Measurements from ENCODE around the gene DBI. TPM values are rescaled to one million over a fixed set of nuclear protein-coding genes. Genes with fewer than 3 reads are reported as not detected.
"Not testable (repeated sequence)": the region's sequence is repeated elsewhere in the genome, so short reads cannot be mapped to it uniquely, and the experiment has no call there.

DBI gene
- total RNA-seq, 1 donor from 2014 or later: 176 TPM

DNA sequence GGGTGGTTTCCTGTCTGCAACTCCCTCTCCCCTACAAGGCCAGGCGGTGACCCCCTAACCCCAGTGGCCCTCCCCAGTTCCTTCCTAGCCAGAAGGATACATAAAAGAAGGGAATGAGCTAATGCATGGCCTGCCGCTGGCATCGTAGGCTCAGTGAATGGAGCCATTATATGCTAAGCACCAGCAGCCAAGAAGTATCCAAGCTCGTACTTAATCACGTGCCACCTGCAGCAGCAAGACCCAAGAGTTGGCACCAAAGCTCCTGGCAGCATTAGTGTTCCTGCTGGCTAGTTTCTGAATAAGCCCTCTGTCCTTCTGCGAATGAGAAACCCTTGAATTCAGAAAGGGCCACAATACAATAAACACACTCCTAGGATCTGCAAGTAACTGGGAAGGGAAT lies 4.3 kb downstream of the DBI start:
- TF ChIP-seq, protein P1, sequence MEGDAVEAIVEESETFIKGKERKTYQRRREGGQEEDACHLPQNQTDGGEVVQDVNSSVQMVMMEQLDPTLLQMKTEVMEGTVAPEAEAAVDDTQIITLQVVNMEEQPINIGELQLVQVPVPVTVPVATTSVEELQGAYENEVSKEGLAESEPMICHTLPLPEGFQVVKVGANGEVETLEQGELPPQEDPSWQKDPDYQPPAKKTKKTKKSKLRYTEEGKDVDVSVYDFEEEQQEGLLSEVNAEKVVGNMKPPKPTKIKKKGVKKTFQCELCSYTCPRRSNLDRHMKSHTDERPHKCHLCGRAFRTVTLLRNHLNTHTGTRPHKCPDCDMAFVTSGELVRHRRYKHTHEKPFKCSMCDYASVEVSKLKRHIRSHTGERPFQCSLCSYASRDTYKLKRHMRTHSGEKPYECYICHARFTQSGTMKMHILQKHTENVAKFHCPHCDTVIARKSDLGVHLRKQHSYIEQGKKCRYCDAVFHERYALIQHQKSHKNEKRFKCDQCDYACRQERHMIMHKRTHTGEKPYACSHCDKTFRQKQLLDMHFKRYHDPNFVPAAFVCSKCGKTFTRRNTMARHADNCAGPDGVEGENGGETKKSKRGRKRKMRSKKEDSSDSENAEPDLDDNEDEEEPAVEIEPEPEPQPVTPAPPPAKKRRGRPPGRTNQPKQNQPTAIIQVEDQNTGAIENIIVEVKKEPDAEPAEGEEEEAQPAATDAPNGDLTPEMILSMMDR (IDR thresholded peaks at IDR 0.05): no peak
- DNase-seq (no peak), ATAC-seq (no peak)
- H3K4me3 ChIP-seq: no peak overlapping the region
- H3K9me3 ChIP-seq: no peaks in the 10 kb centered on the region
- H3K27me3 ChIP-seq: no peaks in the 10 kb centered on the region
- H3K36me3 ChIP-seq: peaks cover 60% of the 10 kb centered on the region
- peaks cover 17% of the 10 kb centered on the region for H3K4me1 ChIP-seq
- H3K27ac ChIP-seq: no peak overlapping the region
- intact Hi-C loops (cut with DNase I): no loop called here

DNA sequence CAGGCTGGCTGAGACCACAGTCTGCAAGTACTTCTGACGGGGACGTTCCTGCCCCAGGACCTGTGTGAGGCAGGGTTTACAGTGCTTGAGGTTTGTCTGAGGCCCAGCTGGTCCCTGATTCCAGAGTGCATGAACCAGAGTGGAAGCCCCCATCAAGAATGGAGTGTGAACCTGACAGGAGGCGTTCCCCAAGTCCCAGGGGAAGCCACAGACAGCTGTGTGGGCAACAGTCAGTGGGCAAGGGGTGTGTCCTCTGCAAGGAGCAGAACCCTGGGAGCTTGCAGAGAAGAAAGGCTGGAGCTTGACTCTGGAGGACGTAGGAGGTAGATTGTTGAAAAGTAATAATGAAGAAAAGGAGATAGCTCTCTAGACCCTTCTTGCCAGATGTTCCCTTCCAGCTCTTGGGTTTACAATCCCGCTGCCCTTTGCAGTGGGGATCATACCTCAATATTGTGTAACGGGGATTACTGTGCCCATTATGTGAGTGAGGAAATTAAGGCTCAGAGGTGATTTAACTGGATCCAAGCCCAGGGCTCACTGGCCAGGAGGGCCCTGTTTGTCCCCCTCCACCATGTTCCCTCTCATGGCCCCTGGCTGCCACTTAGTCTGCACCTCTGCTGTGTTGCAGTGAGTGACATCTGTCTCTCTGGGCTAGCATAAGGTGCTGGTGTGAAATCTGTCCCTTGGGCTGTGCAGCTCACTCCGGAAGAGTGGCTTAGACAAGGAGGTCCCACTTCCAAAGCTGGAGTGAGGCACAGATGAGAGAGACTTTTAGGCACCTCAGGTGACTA lies 6.2 kb downstream of the DBI start:
- Histone ChIP-seq H3K36me3 (peaks cover 60% of the 10 kb centered on the region), H3K4me1 (peaks cover 12% of the 10 kb centered on the region), H3K27me3 (no peaks in the 10 kb centered on the region), H3K4me3 (no peak overlapping the region), H3K27ac (no peak overlapping the region), H3K9me3 (no peaks in the 10 kb centered on the region)
- TF ChIP-seq, protein P1 (IDR thresholded peaks at IDR 0.05): no peak
- ATAC-seq: no peak
- intact Hi-C loops (cut with DNase I): no loop called here
- no peak for DNase-seq

DNA sequence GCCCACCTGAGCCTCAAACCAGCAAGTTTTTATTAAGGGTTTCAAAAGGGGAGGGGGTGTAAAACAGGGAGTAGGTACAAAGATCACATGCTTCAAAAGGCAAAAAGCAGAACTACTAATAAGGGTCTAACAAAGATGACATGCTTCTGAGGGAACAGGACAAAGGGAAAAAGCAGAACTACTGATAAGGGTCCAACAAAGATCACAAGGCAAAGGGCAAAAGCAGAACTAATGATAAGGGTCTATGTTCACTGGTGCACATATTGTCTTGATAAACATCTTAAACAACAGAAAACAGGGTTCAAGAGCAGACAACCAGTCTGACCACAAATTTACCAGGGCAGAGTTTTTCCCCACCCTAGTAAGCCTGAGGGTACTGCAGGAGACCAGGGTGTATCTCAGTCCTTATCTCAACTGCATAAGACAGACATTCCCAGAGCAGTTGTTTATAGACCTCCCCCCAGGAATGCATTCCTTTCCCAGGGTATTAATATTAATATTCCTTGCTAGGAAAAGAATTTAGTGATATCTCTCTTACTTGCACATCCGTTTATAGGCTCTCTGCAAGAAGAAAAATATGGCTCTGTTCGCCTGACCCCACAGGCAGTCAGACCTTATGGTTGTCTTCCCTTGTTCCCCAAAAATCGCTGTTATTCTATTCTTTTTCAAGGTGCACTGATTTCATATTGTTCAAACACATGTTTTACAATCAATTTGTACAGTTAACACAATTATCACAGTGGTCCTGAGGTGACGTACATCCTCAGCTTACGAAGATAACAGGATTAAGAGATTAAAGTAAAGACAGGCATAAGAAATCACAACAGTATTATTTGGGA lies 7.3 kb downstream of the DBI start:
- H3K4me3 ChIP-seq; ATAC-seq; H3K27me3 ChIP-seq; DNase-seq; H3K27ac ChIP-seq; intact Hi-C loops (cut with DNase I); H3K4me1 ChIP-seq; H3K9me3 ChIP-seq: not testable (repeated sequence)
- peaks cover 51% of the 10 kb centered on the region for H3K36me3 ChIP-seq

DNA sequence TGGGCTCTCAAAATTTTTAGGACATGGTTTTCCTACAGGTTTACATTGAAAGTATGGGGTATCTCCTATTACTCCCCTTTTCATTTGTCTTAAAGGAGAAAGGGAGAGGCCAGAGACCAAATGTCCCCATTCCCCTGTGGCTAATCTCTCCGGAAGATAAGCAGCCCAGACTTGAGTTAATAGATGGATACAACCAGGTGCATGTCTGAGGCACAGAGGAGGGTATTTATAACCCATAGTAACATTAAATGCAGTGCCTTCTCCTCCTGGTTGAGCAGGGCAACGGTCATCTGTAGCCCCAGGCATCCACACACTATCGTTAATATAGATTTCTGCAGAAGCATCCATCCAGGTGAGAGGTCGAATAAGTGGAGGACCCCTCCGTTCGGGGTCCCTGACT lies 9.6 kb downstream of the DBI start:
- DNase-seq; H3K27me3 ChIP-seq; intact Hi-C loops (cut with DNase I); H3K27ac ChIP-seq; H3K4me3 ChIP-seq; H3K9me3 ChIP-seq; H3K4me1 ChIP-seq; ATAC-seq: not testable (repeated sequence)
- H3K36me3 ChIP-seq: peaks cover 28% of the 10 kb centered on the region

DNA sequence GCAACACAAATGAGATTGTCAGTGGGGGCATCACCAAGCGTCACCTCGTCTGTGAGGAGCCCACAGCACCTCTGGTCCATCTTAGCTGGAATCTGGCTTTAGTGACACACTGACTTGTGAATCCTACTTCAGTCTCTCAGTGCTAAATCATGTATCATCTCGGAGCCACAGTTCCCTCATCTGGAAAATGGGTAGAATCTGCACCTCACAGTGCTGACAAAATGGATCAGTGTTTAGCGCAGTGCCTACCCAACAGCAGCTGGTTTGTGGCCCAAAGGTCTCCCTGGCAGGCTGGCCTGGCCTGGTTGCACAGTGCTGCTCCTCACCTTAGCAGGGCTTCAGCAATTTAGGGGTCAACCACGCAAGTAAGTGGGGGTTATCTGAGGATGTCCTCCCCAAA lies 10.0 kb downstream of the DBI start:
- DNase-seq: no peak
- no peak overlapping the region for H3K27ac ChIP-seq
- intact Hi-C loops (cut with DNase I): no loop called here

DNA sequence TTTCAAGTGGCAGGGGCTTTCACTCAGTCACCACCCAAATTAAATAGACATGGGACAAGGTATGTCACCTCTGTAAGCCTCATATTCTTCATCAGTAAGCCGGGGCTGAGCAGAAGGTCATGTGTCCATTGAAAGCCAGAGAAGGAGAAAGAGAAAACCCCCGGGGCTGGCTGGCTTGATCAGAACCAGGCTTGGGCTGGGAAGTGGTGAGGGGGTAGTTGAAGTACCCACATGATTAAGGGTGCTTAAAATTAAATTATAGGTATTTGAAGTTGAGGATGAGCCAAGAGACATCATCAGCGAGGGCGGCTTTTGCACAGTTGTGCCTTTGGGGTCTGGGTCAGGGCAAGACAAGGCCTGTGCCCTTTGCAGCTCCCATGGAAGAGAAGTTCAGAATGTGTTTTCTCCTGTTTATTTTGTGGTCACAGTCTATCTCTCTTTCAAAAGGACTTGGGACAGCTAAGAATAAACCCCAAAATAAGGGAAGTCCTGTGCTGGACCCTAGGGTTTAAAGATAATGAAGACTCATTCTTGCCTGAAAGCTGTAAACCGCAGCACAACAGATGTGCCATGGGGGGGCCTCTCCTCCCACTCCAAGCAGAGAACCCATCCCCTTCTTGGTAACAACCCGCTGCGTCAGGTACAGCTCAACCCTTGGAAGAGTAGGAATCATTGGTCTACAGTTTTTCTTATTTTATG lies 10.7 kb downstream of the DBI start:
- H3K4me1 ChIP-seq: no peaks in the 10 kb centered on the region
- no peak overlapping the region for H3K4me3 ChIP-seq
- DNase-seq (no peak), ATAC-seq (no peak)
- H3K27me3 ChIP-seq: no peaks in the 10 kb centered on the region
- TF ChIP-seq, protein P1 (IDR thresholded peaks at IDR 0.05): no peak
- H3K27ac ChIP-seq: no peak overlapping the region
- H3K9me3 ChIP-seq: no peaks in the 10 kb centered on the region
- peaks cover 17% of the 10 kb centered on the region for H3K36me3 ChIP-seq
- intact Hi-C loops (cut with DNase I): no loop called here

More for the DNA sequence above, 10.0 kb downstream of the DBI start:
- no peaks in the 10 kb centered on the region for H3K4me1 ChIP-seq
- TF ChIP-seq, protein P1 (IDR thresholded peaks at IDR 0.05): no peak
- no peaks in the 10 kb centered on the region for H3K9me3 ChIP-seq
- H3K4me3 ChIP-seq: no peak overlapping the region
- H3K36me3 ChIP-seq: peaks cover 24% of the 10 kb centered on the region
- peak; percentile 27 for ATAC-seq
- H3K27me3 ChIP-seq: no peaks in the 10 kb centered on the region
